B cell (primary cell): ENCODE results near the gene GLIPR1. TPM values are rescaled to one million over a fixed set of nuclear protein-coding genes. Genes with fewer than 3 reads are reported as not detected.

ENCODE experiments used
- ATAC-seq: fragments of 200-7000 bp; cut with Tn5 transposase; one replicate; pipeline ENCODE4 v1.10.0; 2021; ENCODE audit warnings: low read depth, mild to moderate bottlenecking, moderate number of reproducible peaks, moderate library complexity
- CTCF ChIA-PET: fragments of 350-600 bp; sonication (Branson Sonifier 250); formaldehyde crosslinking; loops from one replicate; lab custom pipeline; 2021; ENCODE audit warnings: antibody characterized with exemption, inconsistent platforms; lab: Charles Lee
- POLR2A ChIA-PET: fragments of 350-600 bp; sonication (Branson Sonifier 250); formaldehyde crosslinking; loops from one replicate; lab custom pipeline; 2021; ENCODE audit warnings: antibody characterized with exemption; lab: Charles Lee
- DNase-seq: peaks from one replicate; pipeline ENCODE4 v3.0.0; 2013
- H2AFZ ChIP-seq: 2 replicates; pipeline ENCODE4 v1.6.1; 2012; ENCODE audit warnings: mild to moderate bottlenecking, low read depth, low read length; ENCODE audit not compliant: insufficient read depth, poor library complexity, severe bottlenecking
- H3K27ac ChIP-seq, 2 donors: 1 replicate in 1 of 2; 2 replicates in 1 of 2; pipeline ENCODE4 v1.5.1; 2012 to 2013; ENCODE audit warnings: low read length in 2 of 2, mild to moderate bottlenecking in 2 of 2, moderate library complexity in 1 of 2
- H3K27me3 ChIP-seq, 4 experiments: fragments of 200-600 bp in 1 of 4; sonication (generic) in 1 of 4; replicated peaks in 1 of 4; 1 replicate in 2 of 4; 2 replicates in 2 of 4; pipeline versions ENCODE4 v1.6.1 to v1.7.0; 2013 to 2016; ENCODE audit warnings: low read length in 3 of 4, mild to moderate bottlenecking in 2 of 4, mixed read lengths in 1 of 4, moderate library complexity in 1 of 4; ENCODE audit not compliant: insufficient read depth in 4 of 4, control insufficient read depth in 3 of 4; ENCODE audit errors: control extremely low read depth in 1 of 4
- H3K36me3 ChIP-seq, 2 experiments: replicated peaks in 1 of 2; 1 replicate in 1 of 2; 2 replicates in 1 of 2; pipeline versions ENCODE4 v1.6.1 to v1.7.1; 2013; ENCODE audit warnings: low read length in 1 of 2; ENCODE audit not compliant: insufficient read depth in 2 of 2, control insufficient read depth in 1 of 2; ENCODE audit errors: control extremely low read depth in 1 of 2, extremely low read depth in 1 of 2
- H3K4me1 ChIP-seq, 2 donors: fragments of 200-600 bp in 1 of 2; sonication (generic) in 1 of 2; 1 replicate in 1 of 2; 2 replicates in 1 of 2; pipeline versions ENCODE4 v1.5.1 to v1.6.1; 2013 to 2017; ENCODE audit warnings: low read length in 2 of 2; ENCODE audit not compliant: control insufficient read depth in 2 of 2, insufficient read depth in 2 of 2
- H3K4me2 ChIP-seq: replicated peaks from 2 replicates; pipeline ENCODE3; 2012; ENCODE audit warnings: mild to moderate bottlenecking, low read depth, low read length; ENCODE audit not compliant: poor library complexity, severe bottlenecking
- H3K4me3 ChIP-seq, 5 experiments: fragments of 200-600 bp in 1 of 5; sonication (generic) in 1 of 5; 1 replicate in 3 of 5; 2 replicates in 2 of 5; pipeline versions ENCODE4 v1.5.1 to v1.7.0; 2011 to 2016; ENCODE audit warnings: low read length in 4 of 5, mild to moderate bottlenecking in 4 of 5, low read depth in 2 of 5, control low read depth in 1 of 5, moderate library complexity in 1 of 5; ENCODE audit not compliant: insufficient read depth in 1 of 5; ENCODE audit errors: control extremely low read depth in 1 of 5, extremely low read depth in 1 of 5
- H3K79me2 ChIP-seq: fragments of 200-600 bp; sonication (generic); one replicate; pipeline ENCODE4 v1.6.0; 2016; ENCODE audit warnings: low read length; ENCODE audit not compliant: control insufficient read depth, insufficient read depth
- H3K9ac ChIP-seq: fragments of 200-600 bp; sonication (generic); 2 replicates; pipeline ENCODE4 v1.6.1; 2017; ENCODE audit warnings: mild to moderate bottlenecking, low read length, moderate library complexity
- H3K9me3 ChIP-seq, 3 donors: one replicate each; pipeline versions ENCODE4 v1.6.1 to v1.7.1; 2013; ENCODE audit warnings: low read length in 2 of 3; ENCODE audit not compliant: control insufficient read depth in 2 of 3, insufficient read depth in 1 of 3; ENCODE audit errors: control extremely low read depth in 1 of 3
- H4K20me1 ChIP-seq: 2 replicates; pipeline ENCODE4 v1.6.0; 2012; ENCODE audit warnings: mild to moderate bottlenecking, low read length; ENCODE audit not compliant: insufficient read depth, control insufficient read depth, poor library complexity, severe bottlenecking
- H3K27ac Mint-ChIP-seq: one replicate; pipeline ENCODE4 v1.8.0; 2021; ENCODE audit warnings: mixed read lengths
- H3K27me3 Mint-ChIP-seq: one replicate; pipeline ENCODE4 v1.8.0; 2021; ENCODE audit warnings: mixed read lengths
- H3K4me1 Mint-ChIP-seq: one replicate; pipeline ENCODE4 v1.8.0; 2021; ENCODE audit warnings: mixed read lengths
- H3K4me3 Mint-ChIP-seq: one replicate; pipeline ENCODE4 v1.8.0; 2021; ENCODE audit warnings: mixed read lengths
- H3K9me3 Mint-ChIP-seq: one replicate; pipeline ENCODE4 v1.8.0; 2022; ENCODE audit warnings: mixed read lengths; ENCODE audit not compliant: insufficient read depth
- CTCF ChIP-seq: fragments of 200-600 bp; IDR thresholded peaks from one replicate; pipeline ENCODE4 v1.8.0; 2022; ENCODE audit warnings: antibody characterized with exemption, mild to moderate bottlenecking
- EZH2 ChIP-seq: IDR thresholded peaks from 2 replicates; pipeline ENCODE4 v1.6.1; 2012; ENCODE audit warnings: borderline replicate concordance, low read depth, mild to moderate bottlenecking, moderate library complexity, low read length; ENCODE audit not compliant: insufficient read depth, poor library complexity, severe bottlenecking
- WGBS: methylation state at CpG from one replicate; pipeline ENCODE4 v1.1.5; 2013; ENCODE audit warnings: missing lambda C conversion rate; ENCODE audit not compliant: insufficient coverage; 5-methylcytosine and 5-hydroxymethylcytosine counted together
- intact Hi-C: fragments of 100-400 bp; cut with micrococcal nuclease; formaldehyde crosslinking; loops from one replicate; pipeline ENCODE4 v1.10.0; 2022
- polyA plus RNA-seq: library from polyadenylated mRNA; depleted of rRNA; stranded (reverse); fragments of >200 nt; gene quantifications from 2 replicates; pipeline ENCODE4 v1.2.3, GENCODE V29; 2012
- total RNA-seq, 2 donors: library from RNA; stranded (reverse); fragments of 120-200 nt in 1 of 2; gene quantifications; 1 replicate in 1 of 2; 2 replicates in 1 of 2; pipeline versions ENCODE4 v1.2.3 to v1.2.4, GENCODE V29; 2013 to 2022

The GLIPR1 gene
- total and polyA plus RNA-seq, 2 donors (not counting 1 experiment from before 2014, with no cell fraction given) = 52.3 to 117 TPM

GRCh38 chr12:75525263-75525662 is 44.7 kb downstream of the GLIPR1 start:
- Histone ChIP-seq H3K27me3 (peaks cover 0 to 3% (median 0%) of the 10 kb centered on the region in 4 experiments), H3K4me1 (peaks cover 5 to 6% of the 10 kb centered on the region in 2 donors), H3K9ac (no peak overlapping the region), H4K20me1 (no peaks in the 10 kb centered on the region), H3K9me3 (no peaks in the 10 kb centered on the region), H3K36me3 (no peaks in the 10 kb centered on the region), H3K4me2 (no peak overlapping the region), H2AFZ (no peak overlapping the region), H3K79me2 (no peaks in the 10 kb centered on the region), H3K27ac (no peak overlapping the region), H3K4me3 (no peak overlapping the region)
- CTCF ChIA-PET = interaction anchor here (1.0 to 8.6 kb wide), 3 partner anchors 511 to 931 kb away, joined by 3 to 210 read pairs (median 25); partner anchors contain the start of gene PHLDA1
- Mint-ChIP-seq H3K4me1 (peaks cover 4% of the 10 kb centered on the region), H3K9me3 (no peaks in the 10 kb centered on the region), H3K4me3 (no peak overlapping the region), H3K27me3 (peaks cover 35% of the 10 kb centered on the region), H3K27ac (no peak overlapping the region)
- ATAC-seq (no peak), DNase-seq (no peak)
- intact Hi-C loops = loop anchor here (5.0 to 10.0 kb wide), 2 partner anchors 630 to 822 kb away; partner anchors contain the start of gene BBS10
- TF ChIP-seq EZH2 (no peak), CTCF (no peak)
- POLR2A ChIA-PET = no interaction called here
- no CpG with 5 or more reads among the region's 1 CpG for WGBS
